HG02588 (cell line): ENCODE results near the gene APOBR.
"Not testable (repeated sequence)": the region's sequence is repeated elsewhere in the genome, so short reads cannot be mapped to it uniquely, and the experiment has no call there.

Source experiments
- ATAC-seq: cut with Tn5 transposase; IDR thresholded peaks from one replicate; pipeline ENCODE4 v1.9.1; 2021; ENCODE audit warnings: mild to moderate bottlenecking, moderate library complexity; ENCODE audit not compliant: unreplicated experiment

The APOBR gene

GRCh38 chr16:28498666-28499381 is 4.4 kb downstream of the APOBR start:
- ATAC-seq = no peak

GRCh38 chr16:28499854-28500253 is 5.4 kb downstream of the APOBR start:
- ATAC-seq = no peak

GRCh38 chr16:28500476-28501180 is 6.2 kb downstream of the APOBR start:
- ATAC-seq = not testable (repeated sequence)

- ATAC-seq = no peak
Measured at GRCh38 chr16:28501258-28502232, 7.1 kb downstream of the APOBR start.

- ATAC-seq = no peak
Measured at GRCh38 chr16:28502290-28502689, 7.8 kb downstream of the APOBR start.

- ATAC-seq = no peak
Measured at GRCh38 chr16:28503470-28504259, 9.2 kb downstream of the APOBR start.

DNA sequence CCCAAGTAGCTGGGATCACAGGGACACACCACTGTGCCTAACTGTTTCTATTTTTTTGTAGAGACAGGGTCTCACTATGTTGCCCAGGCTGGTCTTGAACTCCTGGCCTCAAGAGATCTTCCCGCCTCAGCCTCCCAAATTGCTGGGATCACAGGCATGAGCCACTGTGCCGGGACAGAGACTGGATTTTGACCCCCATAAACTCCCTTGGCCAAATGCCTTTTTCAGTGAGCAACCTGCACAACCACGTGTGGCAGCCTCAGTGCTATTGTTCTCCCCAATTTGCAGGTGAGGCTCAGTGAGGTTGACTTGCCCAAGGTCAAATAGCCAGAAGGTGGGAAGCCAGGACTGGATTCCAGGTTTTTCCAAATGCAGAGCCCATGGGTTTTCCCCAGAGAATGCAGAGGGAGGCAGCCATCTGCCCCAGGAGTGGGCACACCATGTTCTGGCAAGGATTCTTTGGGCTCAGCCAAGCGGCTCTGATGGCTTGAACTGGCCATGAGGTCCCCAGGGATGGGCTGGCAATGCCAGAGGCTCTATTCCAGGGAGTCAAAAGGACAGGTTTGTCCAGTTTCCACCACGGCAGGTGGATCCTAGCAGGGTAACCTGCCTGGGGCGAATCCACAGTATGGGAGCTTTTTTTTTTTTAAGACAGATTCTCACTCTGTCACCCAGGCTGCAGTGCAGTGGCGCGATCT is 10.4 kb downstream of the APOBR start:
- ATAC-seq = no peak

DNA sequence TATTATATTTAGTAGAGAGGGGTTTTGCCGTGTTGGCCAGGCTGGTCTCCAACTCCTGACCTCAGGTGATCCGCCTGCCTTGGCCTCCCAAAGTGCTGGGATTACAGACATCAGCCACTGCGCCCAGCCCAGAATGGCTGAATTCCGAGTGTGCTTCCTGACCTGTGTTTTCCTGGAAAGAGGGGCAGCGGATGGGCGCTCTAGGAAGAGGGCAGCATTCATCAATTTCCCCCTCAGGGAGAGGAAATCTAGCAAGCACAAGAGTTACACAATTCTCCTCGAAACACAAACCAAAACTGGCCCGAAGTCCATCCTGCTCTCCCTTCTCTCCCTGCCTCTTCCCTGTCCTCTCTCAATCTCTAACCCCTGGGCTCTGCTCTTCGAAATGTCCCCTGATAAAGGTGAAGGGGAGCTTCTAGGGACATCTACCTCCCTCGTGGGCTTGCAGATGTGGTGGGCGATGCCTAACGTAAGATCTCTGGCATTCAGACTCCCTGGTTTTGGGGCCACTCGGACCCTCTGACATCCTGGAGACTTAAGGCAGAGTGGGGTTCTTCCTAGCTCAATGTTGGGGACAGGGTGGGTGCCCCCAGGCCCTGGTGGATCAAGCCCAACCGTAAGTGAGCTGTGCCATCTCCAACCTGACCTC is 11.2 kb downstream of the APOBR start:
- ATAC-seq = no peak

DNA sequence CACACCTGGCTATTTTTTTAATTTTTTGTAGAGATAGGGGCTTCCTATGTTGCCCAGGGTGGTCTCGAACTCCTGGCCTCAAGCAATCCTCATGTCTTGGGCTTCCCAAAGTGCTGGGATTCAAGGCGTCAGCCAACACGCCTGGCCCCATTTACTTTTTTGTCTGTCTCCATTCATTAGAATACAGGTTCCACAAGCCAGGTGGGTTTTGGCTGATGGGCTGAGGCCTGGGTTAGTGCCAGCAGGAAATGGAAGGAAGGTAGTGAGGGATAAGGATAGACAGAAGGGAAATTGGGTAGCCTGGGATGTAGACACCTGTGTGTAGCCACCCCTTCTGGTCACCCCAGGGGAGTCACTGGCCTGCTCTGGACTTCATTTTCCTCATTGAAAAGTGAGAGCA is 16.6 kb downstream of the APOBR start:
- ATAC-seq = no peak

DNA sequence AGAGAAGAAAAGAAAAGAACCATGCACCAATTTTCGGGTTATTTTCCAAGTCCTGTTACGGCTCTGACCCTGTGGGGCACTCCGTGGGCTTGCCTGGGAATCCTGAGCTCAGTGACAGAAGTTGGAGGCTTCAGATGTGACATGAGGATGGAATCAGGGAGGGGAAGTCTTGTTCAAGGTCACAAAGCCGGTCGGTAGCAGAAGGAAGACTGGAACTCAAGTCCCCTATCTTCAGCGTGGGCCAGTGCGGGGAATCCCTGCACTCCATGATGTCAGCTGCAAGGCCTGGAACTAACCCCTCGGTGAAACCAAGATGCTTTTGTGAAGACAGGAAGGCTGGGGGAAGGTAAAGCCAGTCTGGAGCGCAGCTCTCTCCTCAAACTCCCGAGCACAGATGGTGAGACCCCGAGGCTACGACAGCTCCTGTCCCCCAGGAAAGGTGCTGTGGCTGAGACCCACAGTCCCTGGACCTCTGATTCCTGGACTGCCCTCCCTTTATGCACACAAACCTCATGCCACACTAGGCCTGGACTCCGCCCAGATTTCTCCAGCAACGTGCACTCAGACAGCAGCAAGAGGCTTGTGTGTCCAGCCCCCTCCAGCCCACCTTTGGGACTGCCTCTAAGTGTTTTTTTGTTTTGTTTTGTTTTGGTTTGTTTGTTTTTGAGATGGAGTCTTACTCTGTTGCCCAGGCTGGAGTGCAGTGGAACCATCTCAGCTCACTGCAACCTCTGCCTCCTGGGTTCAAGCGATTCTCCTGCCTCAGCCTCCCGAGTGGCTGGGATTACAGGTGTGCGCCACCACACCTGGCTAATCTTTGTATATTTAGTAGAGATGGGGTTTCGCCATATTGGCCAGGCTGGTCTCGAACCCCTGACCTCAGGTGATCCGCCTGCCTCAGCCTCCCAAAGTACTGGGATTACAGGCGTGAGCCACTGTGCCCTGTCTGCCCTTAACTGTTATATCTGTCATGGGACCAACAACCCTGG is 17.7 kb downstream of the APOBR start:
- no peak for ATAC-seq

- no peak for ATAC-seq
Measured at GRCh38 chr16:28513484-28514181, 19.2 kb downstream of the APOBR start.

GRCh38 chr16:28514246-28514645 is 19.8 kb downstream of the APOBR start:
- no peak for ATAC-seq

DNA sequence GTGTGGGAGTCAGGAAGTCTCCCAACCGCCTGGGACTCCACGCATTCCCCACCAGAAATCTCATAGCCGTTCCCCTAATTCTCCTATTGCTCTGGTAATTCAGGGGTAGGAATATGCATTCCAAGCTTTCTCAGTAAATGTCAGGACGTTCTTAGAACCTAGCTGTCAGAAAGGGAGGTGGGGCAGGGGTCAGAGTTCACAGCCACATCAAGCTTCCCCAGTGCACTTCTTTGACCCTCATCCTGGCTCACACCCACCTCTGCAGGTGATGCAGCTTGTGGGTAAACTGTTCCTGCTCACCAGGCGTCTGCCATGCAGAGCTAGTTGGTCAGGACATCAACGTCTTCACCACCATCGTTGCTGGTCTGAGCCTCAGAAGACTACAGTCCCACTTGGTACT is 26.2 kb downstream of the APOBR start:
- ATAC-seq = no peak

GRCh38 chr16:28521436-28521835 is 27.0 kb downstream of the APOBR start:
- ATAC-seq = no peak

DNA sequence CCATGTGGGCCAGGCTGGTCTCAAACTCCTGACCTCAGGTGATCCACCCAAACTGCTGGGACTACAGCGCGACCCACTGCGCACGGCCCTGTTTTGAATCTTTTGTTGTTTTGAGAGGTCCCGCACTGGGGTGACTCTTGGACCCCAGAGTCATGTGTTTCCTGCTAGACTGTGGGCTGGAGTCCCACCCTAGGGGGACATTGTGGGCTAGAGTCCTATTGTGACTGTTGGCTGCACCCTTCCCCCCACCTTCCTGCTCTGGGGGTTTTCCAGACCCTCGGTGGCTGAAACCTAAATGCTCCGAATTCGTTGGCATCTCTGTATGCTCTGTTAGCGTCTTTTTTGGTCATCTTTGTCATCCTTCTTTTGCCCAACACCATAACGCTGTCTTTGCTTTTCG is 28.3 kb downstream of the APOBR start:
- ATAC-seq = no peak

GRCh38 chr16:28524681-28525171 is 30.3 kb downstream of the APOBR start:
- ATAC-seq = no peak
